Left lung (tissue), 10 donors: Measurements from ENCODE around the gene MLLT1. TPM values are rescaled to one million over a fixed set of nuclear protein-coding genes. Genes with fewer than 3 reads are reported as not detected.

Experiments
- ATAC-seq: fragments of 200-7000 bp; cut with Tn5 transposase; one replicate; pipeline ENCODE4 v1.9.1; 2020; ENCODE audit warnings: moderate library complexity
- DNase-seq, 4 donors: peaks; one replicate each; pipeline ENCODE4 v3.0.0-alpha.2; 2013 to 2020
- H3K27ac ChIP-seq, 2 donors: fragments of 200-600 bp; sonication (generic) in 1 of 2; one replicate each; pipeline versions ENCODE4 v1.5.0 to v1.8.0; 2020 to 2021
- H3K27me3 ChIP-seq, 2 donors: fragments of 200-600 bp; sonication (generic) in 1 of 2; one replicate each; pipeline versions ENCODE4 v1.5.0 to v1.8.0; 2020 to 2021
- H3K36me3 ChIP-seq, 2 donors: fragments of 200-600 bp; sonication (generic) in 1 of 2; one replicate each; pipeline versions ENCODE4 v1.5.0 to v1.8.0; 2020 to 2021
- H3K4me1 ChIP-seq, 2 donors: fragments of 200-600 bp; one replicate each; pipeline ENCODE4 v1.8.0; 2021
- H3K4me3 ChIP-seq, 2 donors: fragments of 200-600 bp; sonication (generic) in 1 of 2; one replicate each; pipeline versions ENCODE4 v1.5.0 to v1.8.0; 2020 to 2021; ENCODE audit warnings: mild to moderate bottlenecking in 1 of 2
- H3K9me3 ChIP-seq, 2 donors: fragments of 200-600 bp; sonication (generic) in 1 of 2; one replicate each; pipeline versions ENCODE4 v1.5.0 to v1.8.0; 2020 to 2021
- intact Hi-C, 2 donors: fragments of 100-400 bp; cut with DNase I; formaldehyde crosslinking; loops; one replicate each; pipeline versions ENCODE4 v1.11.2 to v1.14.2; 2022
- polyA plus RNA-seq, 6 donors: library from polyadenylated mRNA; unstranded; fragments of 120-200 nt; gene quantifications; one replicate each; pipeline ENCODE4 v1.2.1, GENCODE V29; 2013; ENCODE audit not compliant: insufficient read length in 6 of 6
- total RNA-seq, 2 donors: library from RNA; stranded (reverse); fragmentation: NEBNext Ultra II Directional; extraction: Animal tissue kit (Norgen Biotek cat#: 25700); gene quantifications; one replicate each; pipeline ENCODE4 v1.2.1, GENCODE V29; 2021
- TF ChIP-seq, protein P1 (sequence below), 2 donors: fragments of 200-600 bp; sonication (generic) in 1 of 2; IDR thresholded peaks; one replicate each; pipeline versions ENCODE4 v1.5.0 to v1.8.0; 2021; ENCODE audit warnings: antibody characterized with exemption in 2 of 2
- donor health status: DM: no; HTN: yes; CAD: no.
- donor health status: DM: no; HTN: no; CAD: no.

MLLT1 gene
- total and polyA plus RNA-seq, 8 donors = 69.3 to 106 (median 81.4) TPM

GRCh38 chr19:6272913-6273600 lies 6.7 kb downstream of the MLLT1 start:
- H3K27me3 ChIP-seq = no peaks in the 10 kb centered on the region
- peak overlapping the region; percentile 85 to 94 for H3K27ac ChIP-seq
- H3K36me3 ChIP-seq = peaks cover 0 to 23% of the 10 kb centered on the region in 2 donors
- TF ChIP-seq, protein P1, sequence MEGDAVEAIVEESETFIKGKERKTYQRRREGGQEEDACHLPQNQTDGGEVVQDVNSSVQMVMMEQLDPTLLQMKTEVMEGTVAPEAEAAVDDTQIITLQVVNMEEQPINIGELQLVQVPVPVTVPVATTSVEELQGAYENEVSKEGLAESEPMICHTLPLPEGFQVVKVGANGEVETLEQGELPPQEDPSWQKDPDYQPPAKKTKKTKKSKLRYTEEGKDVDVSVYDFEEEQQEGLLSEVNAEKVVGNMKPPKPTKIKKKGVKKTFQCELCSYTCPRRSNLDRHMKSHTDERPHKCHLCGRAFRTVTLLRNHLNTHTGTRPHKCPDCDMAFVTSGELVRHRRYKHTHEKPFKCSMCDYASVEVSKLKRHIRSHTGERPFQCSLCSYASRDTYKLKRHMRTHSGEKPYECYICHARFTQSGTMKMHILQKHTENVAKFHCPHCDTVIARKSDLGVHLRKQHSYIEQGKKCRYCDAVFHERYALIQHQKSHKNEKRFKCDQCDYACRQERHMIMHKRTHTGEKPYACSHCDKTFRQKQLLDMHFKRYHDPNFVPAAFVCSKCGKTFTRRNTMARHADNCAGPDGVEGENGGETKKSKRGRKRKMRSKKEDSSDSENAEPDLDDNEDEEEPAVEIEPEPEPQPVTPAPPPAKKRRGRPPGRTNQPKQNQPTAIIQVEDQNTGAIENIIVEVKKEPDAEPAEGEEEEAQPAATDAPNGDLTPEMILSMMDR (IDR thresholded peaks at IDR 0.05) = no peak
- peak overlapping the region in 1 of 2 donors; percentile 24 for H3K4me3 ChIP-seq
- intact Hi-C loops = no loop called here
- peaks cover 78 to 99% of the 10 kb centered on the region in 2 donors for H3K4me1 ChIP-seq
- ATAC-seq (no peak), DNase-seq (no peak)
- no peaks in the 10 kb centered on the region for H3K9me3 ChIP-seq

- ATAC-seq (no peak), DNase-seq (no peak)
- Histone ChIP-seq H3K4me1 (peaks cover 73 to 99% of the 10 kb centered on the region in 2 donors), H3K27ac (peak overlapping the region; percentile 85 to 94), H3K4me3 (no peak overlapping the region), H3K9me3 (no peaks in the 10 kb centered on the region), H3K27me3 (no peaks in the 10 kb centered on the region), H3K36me3 (peaks cover 0 to 30% of the 10 kb centered on the region in 2 donors)
- TF ChIP-seq, protein P1 (IDR thresholded peaks at IDR 0.05) = no peak
- intact Hi-C loops = no loop called here
Measured at GRCh38 chr19:6272411-6272791, 7.4 kb downstream of the MLLT1 start.

GRCh38 chr19:6271721-6272410 lies 7.9 kb downstream of the MLLT1 start:
- peak overlapping the region in 1 of 2 donors; percentile 14 for H3K4me3 ChIP-seq
- intact Hi-C loops = no loop called here
- ATAC-seq (peak; percentile 60), DNase-seq (peak; percentile 65 to 84 (median 72))
- peaks cover 0 to 35% of the 10 kb centered on the region in 2 donors for H3K36me3 ChIP-seq
- no peaks in the 10 kb centered on the region for H3K9me3 ChIP-seq
- no peaks in the 10 kb centered on the region for H3K27me3 ChIP-seq
- peak overlapping the region; percentile 85 to 94 for H3K27ac ChIP-seq
- TF ChIP-seq, protein P1 (IDR thresholded peaks at IDR 0.05) = no peak
- peaks cover 68 to 98% of the 10 kb centered on the region in 2 donors for H3K4me1 ChIP-seq

DNA sequence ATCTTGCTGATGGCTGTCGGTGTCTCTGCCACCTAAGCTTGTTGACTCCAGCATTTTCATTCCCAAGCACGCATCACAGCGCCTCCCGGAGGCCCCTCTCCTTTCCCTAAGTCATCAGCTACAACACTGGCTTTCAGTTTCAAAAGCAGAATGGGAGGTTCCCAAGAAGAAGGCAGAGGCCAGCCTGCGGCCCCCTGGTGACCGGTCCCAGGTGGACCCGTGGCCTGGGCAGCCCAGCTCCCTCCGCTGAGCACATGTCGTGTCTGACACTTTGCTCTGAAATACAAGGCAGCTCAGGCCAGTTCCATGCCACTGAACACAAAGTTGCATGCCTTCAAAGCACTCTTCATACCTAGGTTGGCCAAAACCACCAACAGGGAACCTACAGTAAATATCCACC lies 8.5 kb downstream of the MLLT1 start:
- no peak overlapping the region for H3K4me3 ChIP-seq
- no peaks in the 10 kb centered on the region for H3K9me3 ChIP-seq
- intact Hi-C loops = no loop called here
- DNase-seq (no peak), ATAC-seq (peak; percentile 1)
- peak overlapping the region; percentile 85 to 94 for H3K27ac ChIP-seq
- TF ChIP-seq, protein P1 (IDR thresholded peaks at IDR 0.05) = no peak
- peaks cover 65 to 92% of the 10 kb centered on the region in 2 donors for H3K4me1 ChIP-seq
- H3K36me3 ChIP-seq = peaks cover 0 to 41% of the 10 kb centered on the region in 2 donors
- H3K27me3 ChIP-seq = no peaks in the 10 kb centered on the region

DNA sequence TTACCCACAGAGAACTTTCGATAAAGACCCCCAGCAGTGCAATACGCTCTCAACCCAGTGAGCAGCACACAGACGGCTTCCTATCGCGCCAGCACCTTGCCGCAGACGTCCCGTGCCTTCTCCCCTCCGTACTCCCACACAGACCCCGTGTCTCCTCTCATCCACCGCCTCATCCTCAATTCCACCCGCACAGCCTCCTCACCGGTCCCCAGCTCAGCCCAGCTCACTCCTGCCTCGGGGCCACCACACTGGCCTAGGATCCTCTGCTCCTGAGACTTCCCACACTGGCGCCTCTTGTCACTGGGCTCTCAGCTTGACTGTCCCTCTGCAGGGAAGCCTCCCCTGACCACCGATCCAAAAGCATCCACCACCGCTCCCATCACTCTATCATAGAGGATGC lies 9.0 kb downstream of the MLLT1 start:
- no peak for DNase-seq
- ATAC-seq = no peak
- Histone ChIP-seq H3K27me3 (no peaks in the 10 kb centered on the region), H3K9me3 (no peaks in the 10 kb centered on the region), H3K27ac (peak overlapping the region; percentile 85 to 94), H3K36me3 (peaks cover 0 to 46% of the 10 kb centered on the region in 2 donors), H3K4me3 (no peak overlapping the region), H3K4me1 (peaks cover 65 to 88% of the 10 kb centered on the region in 2 donors)
- TF ChIP-seq, protein P1 (IDR thresholded peaks at IDR 0.05) = no peak
- intact Hi-C loops = no loop called here
